Measurements from ENCODE around the gene MYO1G.

Gene MYO1G

GRCh38 chr7:44945479-44945878 lies 33.3 kb downstream of the MYO1G start:
- Histone ChIP-seq H2BK120ac (ENCODE audit: low read depth, low read length) (no peak overlapping the region), H2BK15ac (ENCODE audit: low read depth, poor library complexity, severe bottlenecking) (no peak overlapping the region), H3K14ac (ENCODE audit: low read length in 2 of 2) (no peak overlapping the region), H2AK5ac (ENCODE audit: low read length, severe bottlenecking) (no peak overlapping the region), H2AFZ (ENCODE audit: low read depth, low read length) (no peak overlapping the region), H3K4me3 (ENCODE audit: insufficient read depth in 1 of 2, low read depth in 1 of 2, low read length in 2 of 2) (no peak overlapping the region), H4K8ac (ENCODE audit: low read length) (no peak overlapping the region), H3K27me3 (ENCODE audit: control insufficient read depth in 1 of 2, insufficient read depth in 1 of 2, low read length in 2 of 2) (peaks cover 6 to 8% of the 10 kb centered on the region in 2 experiments), H3K9me3 (ENCODE audit: control insufficient read depth, low read length) (no peaks in the 10 kb centered on the region), H2BK12ac (ENCODE audit: low read length in 2 of 2) (no peak overlapping the region), H2BK5ac (ENCODE audit: low read depth, low read length, poor library complexity, severe bottlenecking) (no peak overlapping the region), H3K36me3 (ENCODE audit: control insufficient read depth in 1 of 2, insufficient read depth in 2 of 2, low read depth in 1 of 2, low read length in 2 of 2) (no peaks in the 10 kb centered on the region), H3K79me1 (replicated peaks; ENCODE audit: low read length, poor library complexity, severe bottlenecking) (no peaks in the 10 kb centered on the region), H3K4me2 (ENCODE audit: low read length, poor library complexity, severe bottlenecking) (no peak overlapping the region), H3K4me1 (ENCODE audit: control insufficient read depth, insufficient read depth, low read depth, low read length) (no peaks in the 10 kb centered on the region), H3K27ac (ENCODE audit: low read length, poor library complexity, severe bottlenecking) (no peak overlapping the region), H3K9ac (ENCODE audit: low read length) (no peak overlapping the region), H4K91ac (ENCODE audit: low read length) (no peak overlapping the region), H3K4ac (ENCODE audit: low read depth in 1 of 2, low read length in 2 of 2) (no peak overlapping the region), H3K18ac (ENCODE audit: low read depth in 1 of 2, low read length in 2 of 2) (no peak overlapping the region), H3K23ac (ENCODE audit: low read length in 2 of 2) (no peak overlapping the region)
- 40% methylated on average over 1 of the region's 1 CpG for WGBS
- DNase-seq: no peak

- Histone ChIP-seq H3K18ac (ENCODE audit: low read depth in 1 of 2, low read length in 2 of 2) (no peak overlapping the region), H2BK15ac (ENCODE audit: low read depth, poor library complexity, severe bottlenecking) (no peak overlapping the region), H2AK5ac (ENCODE audit: low read length, severe bottlenecking) (no peak overlapping the region), H3K9ac (ENCODE audit: low read length) (no peak overlapping the region), H3K4me3 (ENCODE audit: insufficient read depth in 1 of 2, low read depth in 1 of 2, low read length in 2 of 2) (no peak overlapping the region), H2AFZ (ENCODE audit: low read depth, low read length) (no peak overlapping the region), H3K14ac (ENCODE audit: low read length in 2 of 2) (no peak overlapping the region), H3K4me1 (ENCODE audit: control insufficient read depth, insufficient read depth, low read depth, low read length) (no peaks in the 10 kb centered on the region), H3K27me3 (ENCODE audit: control insufficient read depth in 1 of 2, insufficient read depth in 1 of 2, low read length in 2 of 2) (peaks cover 0 to 7% of the 10 kb centered on the region in 2 experiments), H4K8ac (ENCODE audit: low read length) (no peak overlapping the region), H3K27ac (ENCODE audit: low read length, poor library complexity, severe bottlenecking) (no peak overlapping the region), H3K79me1 (replicated peaks; ENCODE audit: low read length, poor library complexity, severe bottlenecking) (no peaks in the 10 kb centered on the region), H3K9me3 (ENCODE audit: control insufficient read depth, low read length) (no peaks in the 10 kb centered on the region), H2BK5ac (ENCODE audit: low read depth, low read length, poor library complexity, severe bottlenecking) (no peak overlapping the region), H3K36me3 (ENCODE audit: control insufficient read depth in 1 of 2, insufficient read depth in 2 of 2, low read depth in 1 of 2, low read length in 2 of 2) (no peaks in the 10 kb centered on the region), H2BK12ac (ENCODE audit: low read length in 2 of 2) (no peak overlapping the region), H3K4ac (ENCODE audit: low read depth in 1 of 2, low read length in 2 of 2) (no peak overlapping the region), H4K91ac (ENCODE audit: low read length) (no peak overlapping the region), H2BK120ac (ENCODE audit: low read depth, low read length) (no peak overlapping the region), H3K4me2 (ENCODE audit: low read length, poor library complexity, severe bottlenecking) (no peak overlapping the region), H3K23ac (ENCODE audit: low read length in 2 of 2) (no peak overlapping the region)
- 61% methylated on average over 5 of the region's 7 CpGs for WGBS
- DNase-seq: no peak
These were observed 34.0 kb downstream of the MYO1G start for GRCh38 chr7:44944821-44945220.

GRCh38 chr7:44943631-44944030 lies 35.2 kb downstream of the MYO1G start:
- Histone ChIP-seq H3K4ac (ENCODE audit: low read depth in 1 of 2, low read length in 2 of 2) (no peak overlapping the region), H2BK5ac (ENCODE audit: low read depth, low read length, poor library complexity, severe bottlenecking) (no peak overlapping the region), H2BK12ac (ENCODE audit: low read length in 2 of 2) (no peak overlapping the region), H3K79me1 (replicated peaks; ENCODE audit: low read length, poor library complexity, severe bottlenecking) (no peaks in the 10 kb centered on the region), H3K4me3 (ENCODE audit: insufficient read depth in 1 of 2, low read depth in 1 of 2, low read length in 2 of 2) (no peak overlapping the region), H3K27me3 (ENCODE audit: control insufficient read depth in 1 of 2, insufficient read depth in 1 of 2, low read length in 2 of 2) (peaks cover 0 to 10% of the 10 kb centered on the region in 2 experiments), H2AFZ (ENCODE audit: low read depth, low read length) (no peak overlapping the region), H3K27ac (ENCODE audit: low read length, poor library complexity, severe bottlenecking) (no peak overlapping the region), H4K91ac (ENCODE audit: low read length) (no peak overlapping the region), H3K14ac (ENCODE audit: low read length in 2 of 2) (no peak overlapping the region), H3K9me3 (ENCODE audit: control insufficient read depth, low read length) (no peaks in the 10 kb centered on the region), H3K9ac (ENCODE audit: low read length) (no peak overlapping the region), H2BK15ac (ENCODE audit: low read depth, poor library complexity, severe bottlenecking) (no peak overlapping the region), H4K8ac (ENCODE audit: low read length) (no peak overlapping the region), H3K4me2 (ENCODE audit: low read length, poor library complexity, severe bottlenecking) (no peak overlapping the region), H3K4me1 (ENCODE audit: control insufficient read depth, insufficient read depth, low read depth, low read length) (no peaks in the 10 kb centered on the region), H2BK120ac (ENCODE audit: low read depth, low read length) (no peak overlapping the region), H3K18ac (ENCODE audit: low read depth in 1 of 2, low read length in 2 of 2) (no peak overlapping the region), H3K36me3 (ENCODE audit: control insufficient read depth in 1 of 2, insufficient read depth in 2 of 2, low read depth in 1 of 2, low read length in 2 of 2) (no peaks in the 10 kb centered on the region), H2AK5ac (ENCODE audit: low read length, severe bottlenecking) (no peak overlapping the region), H3K23ac (ENCODE audit: low read length in 2 of 2) (no peak overlapping the region)
- DNase-seq: no peak

- Histone ChIP-seq H2BK12ac (ENCODE audit: low read length in 2 of 2) (no peak overlapping the region), H3K27ac (ENCODE audit: low read length, poor library complexity, severe bottlenecking) (no peak overlapping the region), H3K4me1 (ENCODE audit: control insufficient read depth, insufficient read depth, low read depth, low read length) (peaks cover 4% of the 10 kb centered on the region), H3K36me3 (ENCODE audit: control insufficient read depth in 1 of 2, insufficient read depth in 2 of 2, low read depth in 1 of 2, low read length in 2 of 2) (no peaks in the 10 kb centered on the region), H4K8ac (ENCODE audit: low read length) (no peak overlapping the region), H3K4me3 (ENCODE audit: insufficient read depth in 1 of 2, low read depth in 1 of 2, low read length in 2 of 2) (no peak overlapping the region), H3K79me1 (replicated peaks; ENCODE audit: low read length, poor library complexity, severe bottlenecking) (no peaks in the 10 kb centered on the region), H3K18ac (ENCODE audit: low read depth in 1 of 2, low read length in 2 of 2) (no peak overlapping the region), H2BK120ac (ENCODE audit: low read depth, low read length) (no peak overlapping the region), H2AFZ (ENCODE audit: low read depth, low read length) (peak overlapping the region; percentile 31), H3K27me3 (ENCODE audit: control insufficient read depth in 1 of 2, insufficient read depth in 1 of 2, low read length in 2 of 2) (peaks cover 29 to 41% of the 10 kb centered on the region in 2 experiments), H2BK15ac (ENCODE audit: low read depth, poor library complexity, severe bottlenecking) (no peak overlapping the region), H3K4ac (ENCODE audit: low read depth in 1 of 2, low read length in 2 of 2) (no peak overlapping the region), H3K23ac (ENCODE audit: low read length in 2 of 2) (no peak overlapping the region), H2BK5ac (ENCODE audit: low read depth, low read length, poor library complexity, severe bottlenecking) (no peak overlapping the region), H3K4me2 (ENCODE audit: low read length, poor library complexity, severe bottlenecking) (no peak overlapping the region), H4K91ac (ENCODE audit: low read length) (no peak overlapping the region), H3K14ac (ENCODE audit: low read length in 2 of 2) (no peak overlapping the region), H3K9ac (ENCODE audit: low read length) (no peak overlapping the region), H2AK5ac (ENCODE audit: low read length, severe bottlenecking) (no peak overlapping the region), H3K9me3 (ENCODE audit: control insufficient read depth, low read length) (no peaks in the 10 kb centered on the region)
- DNase-seq: no peak
- WGBS: 54% methylated on average over 4 of the region's 5 CpGs
These were observed 41.4 kb downstream of the MYO1G start for GRCh38 chr7:44937426-44937825.

Data from mesenchymal stem cell (in vitro differentiated cells and primary cell).